Duodenal mucosa (tissue), 2 donors: Measurements from ENCODE around the gene CORO7.

Experiments
- H3K27ac ChIP-seq: one replicate; pipeline ENCODE4 v1.7.0; 2013; ENCODE audit warnings: low read depth, low read length
- H3K27me3 ChIP-seq, 2 donors: one replicate each; pipeline ENCODE4 v1.7.0; 2013; ENCODE audit warnings: low read length in 2 of 2, control low read depth in 1 of 2; ENCODE audit not compliant: insufficient read depth in 2 of 2, control insufficient read depth in 1 of 2
- H3K36me3 ChIP-seq, 2 donors: one replicate each; pipeline ENCODE4 v1.7.0; 2013; ENCODE audit warnings: low read length in 2 of 2, control low read depth in 1 of 2; ENCODE audit not compliant: insufficient read depth in 2 of 2, control insufficient read depth in 1 of 2
- H3K4me1 ChIP-seq, 2 donors: one replicate each; pipeline ENCODE4 v1.7.0; 2013; ENCODE audit warnings: low read length in 2 of 2, control low read depth in 1 of 2; ENCODE audit not compliant: insufficient read depth in 2 of 2, control insufficient read depth in 1 of 2
- H3K4me3 ChIP-seq, 2 donors: one replicate each; pipeline ENCODE4 v1.7.0; 2013; ENCODE audit warnings: low read length in 2 of 2, low read depth in 1 of 2
- H3K9ac ChIP-seq, 2 donors: one replicate each; pipeline ENCODE4 v1.7.0; 2013; ENCODE audit warnings: low read length in 2 of 2, low read depth in 1 of 2
- H3K9me3 ChIP-seq, 2 donors: one replicate each; pipeline ENCODE4 v1.7.0; 2013; ENCODE audit warnings: low read length in 2 of 2, control low read depth in 1 of 2; ENCODE audit not compliant: control insufficient read depth in 1 of 2

Gene CORO7

DNA sequence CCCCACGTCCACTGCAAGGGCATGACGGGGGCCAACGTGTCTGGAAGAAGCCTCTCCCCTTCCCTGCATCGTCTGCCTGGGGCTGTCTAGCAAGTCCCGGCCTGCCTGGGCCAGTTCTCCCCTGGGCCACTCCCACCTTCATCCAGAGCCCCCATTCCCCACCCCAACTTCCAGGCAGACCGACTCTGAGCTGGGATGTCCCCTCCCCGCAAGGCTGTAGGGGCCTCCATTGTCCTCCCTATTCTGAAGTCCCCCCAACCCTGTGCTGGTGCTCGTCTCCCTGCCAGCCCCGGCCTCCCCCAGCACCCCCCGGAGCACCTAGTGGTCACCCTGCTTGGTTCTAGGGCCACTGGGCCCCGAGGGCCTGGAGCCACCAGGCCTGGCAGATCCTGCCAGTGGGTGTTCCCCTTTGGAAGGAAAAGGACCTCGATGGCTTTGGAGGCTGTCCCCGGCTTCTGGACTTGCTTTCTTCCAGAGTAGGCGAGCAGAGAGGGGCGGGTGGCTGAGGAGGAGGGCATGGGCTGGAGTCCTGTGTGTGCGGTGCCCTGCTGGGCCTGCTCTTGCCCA, 95.7 kb downstream of the CORO7 start:
- Histone ChIP-seq H3K36me3 (no peaks in the 10 kb centered on the region), H3K9me3 (no peaks in the 10 kb centered on the region), H3K4me3 (no peak overlapping the region), H3K27me3 (peaks cover 8 to 16% of the 10 kb centered on the region in 2 donors), H3K9ac (no peak overlapping the region), H3K4me1 (peaks cover 11 to 27% of the 10 kb centered on the region in 2 donors), H3K27ac (peak overlapping the region; percentile 20)

DNA sequence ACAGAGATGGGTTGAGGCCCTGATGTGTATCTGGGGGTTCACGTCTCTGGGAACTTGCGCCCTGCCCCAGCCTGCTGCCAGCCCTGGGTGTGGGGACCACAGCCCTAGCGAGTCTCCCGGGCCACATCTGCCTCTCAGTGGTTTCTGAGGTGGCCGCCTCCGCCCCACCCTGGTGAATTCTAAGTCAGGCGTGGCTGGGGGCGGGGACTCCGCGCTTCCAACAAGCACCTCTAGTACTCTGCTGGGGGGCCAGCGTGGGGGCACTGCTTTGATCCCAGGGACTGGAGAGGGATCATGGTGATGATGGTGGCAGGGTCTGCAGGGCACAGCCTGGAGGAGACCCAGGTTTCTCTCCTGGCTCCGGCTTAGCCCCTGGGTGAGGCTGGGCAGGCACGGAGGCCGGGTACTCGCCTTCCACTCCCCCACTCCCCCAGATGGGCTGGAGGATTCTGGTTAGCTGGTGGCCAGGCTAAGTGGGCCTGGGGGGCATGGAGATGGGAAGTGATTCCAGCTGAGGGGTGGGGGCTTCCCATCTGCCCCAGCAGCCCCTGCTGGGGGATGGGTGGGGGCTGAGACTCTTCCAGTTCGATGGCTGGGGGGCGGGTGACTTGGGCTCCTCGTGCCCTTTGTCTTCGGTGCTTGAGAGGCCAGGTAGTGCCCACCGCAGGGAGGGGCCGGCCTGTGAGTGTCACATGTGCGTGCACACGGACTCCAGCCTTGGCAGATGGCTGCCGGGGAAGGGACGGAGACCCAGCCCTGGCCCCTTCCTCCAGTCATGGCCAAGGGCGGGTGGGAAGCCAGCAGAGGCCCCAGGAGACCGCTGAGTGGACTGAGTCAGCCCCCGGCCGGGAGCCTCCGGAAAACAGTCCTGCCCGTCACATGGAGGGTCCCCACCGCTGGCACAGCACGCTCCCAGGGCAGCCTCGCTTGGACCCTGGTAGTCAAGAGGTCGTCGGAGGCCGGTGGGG, 96.7 kb downstream of the CORO7 start:
- Histone ChIP-seq H3K27me3 (peaks cover 9 to 21% of the 10 kb centered on the region in 2 donors), H3K27ac (peak overlapping the region; percentile 11), H3K9ac (no peak overlapping the region), H3K36me3 (no peaks in the 10 kb centered on the region), H3K4me3 (no peak overlapping the region), H3K4me1 (peaks cover 11 to 31% of the 10 kb centered on the region in 2 donors), H3K9me3 (no peaks in the 10 kb centered on the region)

DNA sequence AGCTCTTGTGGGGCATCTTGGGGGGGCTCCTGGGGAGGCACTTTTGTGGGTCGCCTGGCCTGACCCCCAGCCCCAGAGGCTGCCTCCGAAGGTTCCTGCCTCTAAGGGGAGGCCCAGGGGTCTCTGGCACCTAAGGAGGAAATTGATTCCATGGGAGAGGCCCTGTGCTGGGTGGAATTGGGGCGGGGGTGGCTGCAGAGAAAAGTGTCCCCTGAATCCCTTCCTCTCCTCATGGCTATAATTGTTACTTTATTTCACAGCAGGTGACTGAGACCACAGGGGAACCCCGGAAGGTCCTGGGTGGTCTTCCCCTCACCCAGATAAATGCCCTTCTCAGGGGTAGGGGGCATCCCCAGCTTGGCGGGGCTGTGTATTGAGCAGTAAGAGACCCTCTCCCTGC, 97.4 kb downstream of the CORO7 start:
- H3K27ac ChIP-seq = no peak overlapping the region
- H3K4me1 ChIP-seq = peaks cover 11 to 35% of the 10 kb centered on the region in 2 donors
- H3K27me3 ChIP-seq = peaks cover 17 to 28% of the 10 kb centered on the region in 2 donors
- H3K9me3 ChIP-seq = no peaks in the 10 kb centered on the region
- no peak overlapping the region for H3K4me3 ChIP-seq
- no peak overlapping the region for H3K9ac ChIP-seq
- H3K36me3 ChIP-seq = no peaks in the 10 kb centered on the region

DNA sequence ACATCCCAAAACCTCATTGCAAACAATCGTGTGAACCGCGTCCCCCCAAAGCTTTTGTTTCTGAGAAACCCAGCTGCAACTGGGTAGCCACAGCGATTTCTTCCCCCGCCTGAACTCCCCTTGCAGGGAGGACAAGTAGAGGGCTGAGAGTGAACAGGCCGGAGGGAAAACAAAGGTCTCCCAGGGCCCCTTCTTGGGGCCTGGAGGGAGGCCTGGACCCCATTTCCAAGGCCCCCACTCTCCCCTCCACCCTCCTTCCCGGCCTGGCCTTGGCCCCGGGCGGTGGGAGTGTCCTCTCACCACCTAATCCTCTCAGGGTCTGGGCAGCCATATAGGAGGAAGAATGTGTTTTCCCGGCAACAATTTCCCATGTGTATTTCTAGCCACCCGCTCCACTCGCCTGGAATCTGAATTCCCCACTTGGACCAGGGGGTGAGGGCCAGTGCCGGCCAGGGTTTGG, 97.9 kb downstream of the CORO7 start:
- Histone ChIP-seq H3K4me1 (peaks cover 11 to 39% of the 10 kb centered on the region in 2 donors), H3K9me3 (no peaks in the 10 kb centered on the region), H3K36me3 (no peaks in the 10 kb centered on the region), H3K4me3 (no peak overlapping the region), H3K9ac (no peak overlapping the region), H3K27me3 (peaks cover 17 to 31% of the 10 kb centered on the region in 2 donors), H3K27ac (peak overlapping the region; percentile 32)

DNA sequence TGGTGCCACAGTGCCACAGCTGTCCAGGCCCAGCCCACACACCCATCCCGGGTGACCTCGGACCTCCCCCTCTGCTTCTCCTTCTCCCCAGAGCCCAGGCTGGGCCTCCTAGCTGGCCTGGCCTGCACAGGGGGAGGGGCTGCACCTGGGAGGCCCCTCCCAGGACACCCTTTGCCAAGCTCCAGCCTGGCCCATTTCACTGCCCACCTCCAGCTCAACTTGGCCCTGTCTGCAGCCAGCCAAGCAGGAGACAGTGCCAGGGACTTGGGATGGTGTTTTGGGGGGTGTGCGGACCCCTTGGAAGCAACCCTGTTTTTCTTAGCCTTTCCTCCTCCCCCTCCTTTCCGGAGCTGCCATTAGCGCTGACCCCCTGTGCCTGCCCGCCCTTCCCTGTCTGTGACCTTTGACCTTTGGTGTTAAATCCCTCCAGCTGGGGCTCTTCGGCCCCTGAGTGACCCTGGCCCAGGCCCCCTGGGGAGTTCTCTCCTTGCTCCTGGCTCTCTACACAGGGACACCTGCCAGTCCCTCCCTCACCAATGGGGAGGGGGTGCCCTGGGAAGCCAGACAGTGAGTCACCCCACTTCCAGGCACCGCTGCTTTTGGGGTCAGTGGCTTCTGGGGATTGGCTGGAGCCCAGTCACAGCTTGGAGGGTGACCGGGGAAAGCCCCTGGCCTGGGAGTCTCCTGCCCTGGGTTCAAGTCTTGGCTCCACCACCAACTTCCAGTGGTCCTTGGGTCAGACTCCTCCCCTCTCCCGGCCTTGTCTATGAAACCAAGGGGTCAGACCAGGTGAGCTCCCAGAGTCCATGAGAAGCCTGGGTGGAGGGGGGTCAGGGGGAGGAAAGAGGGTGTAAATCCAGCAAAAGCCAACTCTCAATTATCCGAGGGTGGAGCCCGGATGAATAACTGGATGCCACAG, 98.6 kb downstream of the CORO7 start:
- Histone ChIP-seq H3K36me3 (no peaks in the 10 kb centered on the region), H3K4me1 (peaks cover 11 to 39% of the 10 kb centered on the region in 2 donors), H3K9ac (no peak overlapping the region), H3K27ac (peak overlapping the region; percentile 42), H3K9me3 (no peaks in the 10 kb centered on the region), H3K4me3 (peak overlapping the region in 1 of 2 donors; percentile 45), H3K27me3 (peaks cover 17 to 31% of the 10 kb centered on the region in 2 donors)

DNA sequence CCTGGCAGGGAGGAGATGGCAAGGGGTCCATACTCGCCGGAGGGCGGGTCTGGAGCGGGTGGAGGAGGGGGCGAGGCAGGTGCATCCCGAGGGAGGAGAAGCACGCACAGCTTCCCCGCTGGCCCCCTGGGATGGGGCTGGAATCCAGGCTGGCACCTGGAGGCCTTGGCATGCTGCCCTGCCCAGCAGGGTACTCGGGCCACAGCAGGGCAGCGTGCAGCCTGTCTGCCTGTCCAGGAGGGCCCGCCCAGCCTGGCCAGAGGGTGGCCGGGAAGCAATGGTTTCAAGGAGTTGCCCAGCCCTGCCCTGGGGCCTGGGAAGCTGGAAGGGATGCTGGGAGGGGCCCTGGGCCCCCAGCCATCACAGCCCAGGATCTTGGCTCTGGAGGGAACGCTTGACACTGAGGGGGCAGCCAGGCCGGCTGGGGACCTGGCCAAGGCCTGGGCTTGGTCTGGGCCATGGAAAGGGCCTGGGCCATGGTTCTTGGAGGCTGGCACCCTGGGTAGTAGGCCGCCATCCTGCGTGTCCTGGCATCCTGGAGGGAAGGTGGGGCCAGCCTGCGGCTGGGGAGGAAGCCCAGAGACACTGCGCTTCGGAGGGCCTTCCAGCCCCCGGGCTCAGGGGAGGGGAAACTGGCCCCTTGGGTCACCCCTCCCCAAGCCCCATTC, 99.4 kb downstream of the CORO7 start:
- peak overlapping the region; percentile 36 to 45 for H3K4me3 ChIP-seq
- H3K4me1 ChIP-seq = peaks cover 11 to 39% of the 10 kb centered on the region in 2 donors
- no peaks in the 10 kb centered on the region for H3K9me3 ChIP-seq
- peak overlapping the region; percentile 50 for H3K27ac ChIP-seq
- H3K36me3 ChIP-seq = no peaks in the 10 kb centered on the region
- H3K27me3 ChIP-seq = peaks cover 17 to 31% of the 10 kb centered on the region in 2 donors
- peak overlapping the region; percentile 12 to 18 for H3K9ac ChIP-seq

DNA sequence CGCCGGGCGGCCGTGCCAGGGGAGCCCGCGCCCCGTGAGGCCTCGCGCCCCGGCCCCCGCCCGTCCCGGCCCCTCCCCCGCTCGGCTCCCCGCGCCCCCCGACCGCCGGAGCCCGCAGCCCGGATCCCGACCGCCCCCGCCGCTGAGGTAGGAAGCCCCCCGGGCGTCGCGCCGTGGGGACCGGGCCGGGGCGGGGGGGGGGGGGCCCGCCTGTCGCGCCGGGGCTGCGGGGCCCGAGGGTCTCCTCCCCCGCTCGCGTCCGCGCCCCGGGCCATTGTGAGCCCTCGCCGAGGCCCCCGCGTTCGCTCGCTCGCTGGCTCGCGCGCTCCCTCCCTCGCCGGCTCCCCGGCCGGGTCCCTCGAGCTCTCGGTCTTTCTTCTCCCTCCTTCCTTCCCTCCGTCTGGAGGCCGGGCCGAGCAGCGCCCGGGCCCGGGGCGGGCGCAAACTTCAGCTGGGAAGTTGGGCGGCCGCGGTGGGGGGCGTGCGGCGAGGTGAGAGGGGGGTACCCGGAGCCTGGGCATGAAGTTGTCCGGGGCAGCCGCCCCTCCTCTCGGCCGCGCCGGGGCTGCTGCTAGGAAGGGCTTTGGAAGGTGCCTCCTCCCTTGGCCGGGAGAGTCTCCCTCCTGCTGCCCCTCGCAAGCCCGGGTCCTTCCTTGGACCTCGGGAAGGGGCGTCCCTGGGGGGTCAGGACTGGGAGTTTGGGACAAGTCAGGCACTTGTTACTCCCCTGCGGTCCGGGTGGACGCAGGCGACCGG, 100.1 kb downstream of the CORO7 start:
- H3K9me3 ChIP-seq = no peaks in the 10 kb centered on the region
- peak overlapping the region; percentile 50 for H3K27ac ChIP-seq
- peaks cover 11 to 39% of the 10 kb centered on the region in 2 donors for H3K4me1 ChIP-seq
- peak overlapping the region; percentile 12 to 18 for H3K9ac ChIP-seq
- H3K27me3 ChIP-seq = peaks cover 17 to 31% of the 10 kb centered on the region in 2 donors
- no peaks in the 10 kb centered on the region for H3K36me3 ChIP-seq
- H3K4me3 ChIP-seq = peak overlapping the region; percentile 36 to 45

DNA sequence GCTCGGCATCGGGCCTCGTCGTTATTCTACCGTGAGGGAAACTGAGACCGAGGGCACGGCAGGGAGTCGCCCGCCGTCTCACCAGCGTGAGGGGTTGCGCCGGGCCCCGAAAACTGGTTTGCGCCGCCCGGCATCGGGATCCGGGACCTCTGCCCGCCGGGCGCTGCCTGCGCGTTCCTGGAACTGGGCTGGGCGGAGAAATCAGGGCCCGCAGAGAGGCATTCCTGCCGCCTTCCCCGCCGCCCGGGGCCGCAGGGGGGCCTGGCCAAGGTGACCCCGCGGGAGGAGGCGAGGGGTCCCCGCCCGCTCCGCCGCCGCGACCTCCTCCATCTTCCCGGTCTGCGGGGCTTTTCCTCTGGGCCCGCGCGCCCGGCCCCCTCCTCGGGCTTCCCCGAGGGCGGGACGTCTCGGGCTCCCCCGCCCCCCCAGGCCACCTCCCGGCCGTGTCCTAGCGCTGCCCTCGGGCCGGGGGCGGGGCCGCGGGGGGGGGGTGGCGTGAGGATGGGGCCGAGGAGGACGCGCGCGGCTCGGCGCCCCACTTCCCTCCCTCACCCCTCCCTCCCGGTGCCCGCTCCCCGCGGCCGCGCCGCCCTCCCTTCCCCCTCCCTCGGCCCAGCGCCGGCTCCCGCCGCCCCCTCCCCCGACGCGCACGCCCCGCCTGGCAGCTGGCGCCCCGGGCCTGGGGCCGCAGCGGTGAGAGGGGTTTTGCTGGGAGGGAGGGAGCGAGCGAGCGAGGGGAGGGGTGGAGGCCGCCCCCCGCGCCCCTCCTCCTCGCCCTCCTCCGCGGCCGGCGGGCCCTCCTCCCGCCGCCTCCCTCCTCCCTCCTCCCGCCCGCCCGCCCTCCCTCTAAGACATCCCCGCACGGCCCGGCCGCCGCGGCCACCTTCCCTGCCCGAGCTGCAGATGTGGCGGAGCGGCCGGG, 100.9 kb downstream of the CORO7 start, which contains the start of gene GLIS2:
Gene GLIS2 (plus strand): TSS at position 882 of the 922 bp plus-strand sequence. CDS start 16,214 bp downstream, outside the sequence.
- H3K36me3 ChIP-seq = no peaks in the 10 kb centered on the region
- peaks cover 11 to 39% of the 10 kb centered on the region in 2 donors for H3K4me1 ChIP-seq
- peaks cover 17 to 31% of the 10 kb centered on the region in 2 donors for H3K27me3 ChIP-seq
- no peaks in the 10 kb centered on the region for H3K9me3 ChIP-seq
- peak within 1 kb of the TSS; percentile 38 to 42 for H3K9ac ChIP-seq
- peak within 1 kb of the TSS; percentile 55 to 64 for H3K4me3 ChIP-seq
- peak within 1 kb of the TSS; percentile 63 for H3K27ac ChIP-seq
